H1 (cell line): Measurements from ENCODE around the gene SYNJ2.

ENCODE experiments used
- ATF2 ChIP-seq: IDR thresholded peaks from 2 replicates; pipeline ENCODE4 v1.6.1; 2012; ENCODE audit warnings: low read length, inconsistent platforms
- CTCF ChIP-seq, 3 experiments: IDR thresholded peaks; 1 replicate in 2 of 3; 2 replicates in 1 of 3; pipeline versions ENCODE4 v1.5.1 to v1.6.1; 2011; ENCODE audit warnings: low read length in 3 of 3, mild to moderate bottlenecking in 3 of 3, inconsistent platforms in 2 of 3, low read depth in 1 of 3, moderate library complexity in 1 of 3; ENCODE audit not compliant: insufficient read depth in 1 of 3; ENCODE audit errors: control extremely low read depth in 1 of 3
- POLR2A ChIP-seq, 2 experiments: IDR thresholded peaks; 1 replicate in 1 of 2; 2 replicates in 1 of 2; pipeline ENCODE4 v1.6.1; 2011; ENCODE audit warnings: low read depth in 2 of 2, low read length in 2 of 2, mild to moderate bottlenecking in 2 of 2; ENCODE audit errors: control extremely low read depth in 1 of 2

- TF ChIP-seq POLR2A (IDR thresholded peaks at IDR 0.05; ENCODE audit: control extremely low read depth in 1 of 2, low read depth in 2 of 2, low read length in 2 of 2), result no peak
- no peak for TF ChIP-seq ATF2
- no peak for TF ChIP-seq CTCF (IDR thresholded peaks at IDR 0.05; ENCODE audit: control extremely low read depth in 1 of 3, insufficient read depth in 1 of 3, low read depth in 1 of 3, low read length in 3 of 3)
Observed at GRCh38 chr6:158028421-158028820, 46.8 kb downstream of the SYNJ2 start.
